ENCODE data around the gene MYL9. TPM values are rescaled to one million over a fixed set of nuclear protein-coding genes. Genes with fewer than 3 reads are reported as not detected.

Gene MYL9
- total and polyA plus RNA-seq, 2 experiments from 2014 or later, result 29.7 to 100 TPM

GRCh38 chr20:36578356-36579041, 37.2 kb downstream of the MYL9 start:
- H3K4me3 Mint-ChIP-seq, result no peak overlapping the region
- H3F3A ChIP-seq (replicated peaks; ENCODE audit: low read depth), result 0 out of 2 replicates have a peak, but pooled peaks cover 2% of the 10 kb centered on the region
- peaks cover 20% of the 10 kb centered on the region for H4K20me1 ChIP-seq (replicated peaks; ENCODE audit: insufficient read depth)
- peaks cover 20% of the 10 kb centered on the region for H3K4me1 ChIP-seq (ENCODE audit: insufficient read depth)
- TF ChIP-seq ZNF462 (CRISPR knock-in tag; IDR thresholded peaks at IDR 0.05), result no peak
- TF ChIP-seq JUNB (IDR thresholded peaks at IDR 0.05; ENCODE audit: unreplicated experiment), result no peak
- TF ChIP-seq EZH2phosphoT487 (IDR thresholded peaks at IDR 0.05; ENCODE audit: unreplicated experiment), result no peak
- TF ChIP-seq, protein P1, sequence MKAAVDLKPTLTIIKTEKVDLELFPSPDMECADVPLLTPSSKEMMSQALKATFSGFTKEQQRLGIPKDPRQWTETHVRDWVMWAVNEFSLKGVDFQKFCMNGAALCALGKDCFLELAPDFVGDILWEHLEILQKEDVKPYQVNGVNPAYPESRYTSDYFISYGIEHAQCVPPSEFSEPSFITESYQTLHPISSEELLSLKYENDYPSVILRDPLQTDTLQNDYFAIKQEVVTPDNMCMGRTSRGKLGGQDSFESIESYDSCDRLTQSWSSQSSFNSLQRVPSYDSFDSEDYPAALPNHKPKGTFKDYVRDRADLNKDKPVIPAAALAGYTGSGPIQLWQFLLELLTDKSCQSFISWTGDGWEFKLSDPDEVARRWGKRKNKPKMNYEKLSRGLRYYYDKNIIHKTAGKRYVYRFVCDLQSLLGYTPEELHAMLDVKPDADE (IDR thresholded peaks at IDR 0.05), result no peak
- TF ChIP-seq NANOG (IDR thresholded peaks at IDR 0.05; ENCODE audit: borderline replicate concordance), result no peak
- TF ChIP-seq ZNF114 (CRISPR knock-in tag; IDR thresholded peaks at IDR 0.05), result no peak
- TF ChIP-seq, protein P2, sequence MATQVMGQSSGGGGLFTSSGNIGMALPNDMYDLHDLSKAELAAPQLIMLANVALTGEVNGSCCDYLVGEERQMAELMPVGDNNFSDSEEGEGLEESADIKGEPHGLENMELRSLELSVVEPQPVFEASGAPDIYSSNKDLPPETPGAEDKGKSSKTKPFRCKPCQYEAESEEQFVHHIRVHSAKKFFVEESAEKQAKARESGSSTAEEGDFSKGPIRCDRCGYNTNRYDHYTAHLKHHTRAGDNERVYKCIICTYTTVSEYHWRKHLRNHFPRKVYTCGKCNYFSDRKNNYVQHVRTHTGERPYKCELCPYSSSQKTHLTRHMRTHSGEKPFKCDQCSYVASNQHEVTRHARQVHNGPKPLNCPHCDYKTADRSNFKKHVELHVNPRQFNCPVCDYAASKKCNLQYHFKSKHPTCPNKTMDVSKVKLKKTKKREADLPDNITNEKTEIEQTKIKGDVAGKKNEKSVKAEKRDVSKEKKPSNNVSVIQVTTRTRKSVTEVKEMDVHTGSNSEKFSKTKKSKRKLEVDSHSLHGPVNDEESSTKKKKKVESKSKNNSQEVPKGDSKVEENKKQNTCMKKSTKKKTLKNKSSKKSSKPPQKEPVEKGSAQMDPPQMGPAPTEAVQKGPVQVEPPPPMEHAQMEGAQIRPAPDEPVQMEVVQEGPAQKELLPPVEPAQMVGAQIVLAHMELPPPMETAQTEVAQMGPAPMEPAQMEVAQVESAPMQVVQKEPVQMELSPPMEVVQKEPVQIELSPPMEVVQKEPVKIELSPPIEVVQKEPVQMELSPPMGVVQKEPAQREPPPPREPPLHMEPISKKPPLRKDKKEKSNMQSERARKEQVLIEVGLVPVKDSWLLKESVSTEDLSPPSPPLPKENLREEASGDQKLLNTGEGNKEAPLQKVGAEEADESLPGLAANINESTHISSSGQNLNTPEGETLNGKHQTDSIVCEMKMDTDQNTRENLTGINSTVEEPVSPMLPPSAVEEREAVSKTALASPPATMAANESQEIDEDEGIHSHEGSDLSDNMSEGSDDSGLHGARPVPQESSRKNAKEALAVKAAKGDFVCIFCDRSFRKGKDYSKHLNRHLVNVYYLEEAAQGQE (IDR thresholded peaks at IDR 0.05; ENCODE audit: unreplicated experiment), result no peak
- no peak for TF ChIP-seq ZNF331 (CRISPR knock-in tag; IDR thresholded peaks at IDR 0.05; ENCODE audit: low read depth)
- no peak for TF ChIP-seq CREB1 (CRISPR knock-in tag; IDR thresholded peaks at IDR 0.05; ENCODE audit: low read depth)
- no peak for TF ChIP-seq EZH2 (IDR thresholded peaks at IDR 0.05; ENCODE audit: low read depth, unreplicated experiment)
- H3K4me1 Mint-ChIP-seq, result peaks cover 29% of the 10 kb centered on the region
- H3K4me2 ChIP-seq, result no peak overlapping the region
- DNase-seq (ENCODE audit: low spot score) (no peak), ATAC-seq (no peak)
- H3K79me2 ChIP-seq (replicated peaks; ENCODE audit: insufficient read depth), result peaks cover 50% of the 10 kb centered on the region
- H2AFZ ChIP-seq, result no peak overlapping the region
- no peaks in the 10 kb centered on the region for H3K27me3 ChIP-seq (ENCODE audit: insufficient read depth)
- no peak overlapping the region for H3K27ac Mint-ChIP-seq
- peaks cover 22% of the 10 kb centered on the region for H3K36me3 ChIP-seq (ENCODE audit: insufficient read depth)
- no peak overlapping the region for H3K27ac ChIP-seq (ENCODE audit: low read depth)
- no peaks in the 10 kb centered on the region for H3K9me2 ChIP-seq (ENCODE audit: insufficient read depth)
- peaks cover 52% of the 10 kb centered on the region for H3K36me3 Mint-ChIP-seq (ENCODE audit: low read depth)
- peaks cover 16% of the 10 kb centered on the region for H3K27me3 Mint-ChIP-seq (ENCODE audit: insufficient read depth, low read depth, poor library complexity)
- no peak overlapping the region for H3K4me3 ChIP-seq
- no peaks in the 10 kb centered on the region; the same call in 2 of the 3 replicates for H3K9me3 Mint-ChIP-seq

All from GM23338 (cell line).